AG04449 (cell line): ENCODE measurements around the gene PHF23.
A peak's percentile ranks its signal among the peaks of the same experiment; 100 is the strongest.

Experiments used
- CTCF ChIA-PET: fragments of 350-600 bp; formaldehyde crosslinking; extraction: SDS; loops from one replicate; lab custom pipeline; 2021; ENCODE audit warnings: antibody characterized with exemption; lab: Yijun Ruan, JAX
- POLR2A ChIA-PET: fragments of 400-600, 350-600 bp; formaldehyde crosslinking; extraction: SDS; loops from one replicate; lab custom pipeline; 2020; ENCODE audit warnings: antibody characterized with exemption, inconsistent platforms; lab: Yijun Ruan, JAX
- DNase-seq: peaks from one replicate; pipeline ENCODE4 v3.0.0-alpha.2; 2010; ENCODE audit warnings: low read depth, low spot score
- H3K4me3 ChIP-seq: 2 replicates; pipeline ENCODE4 v1.5.1; 2011; ENCODE audit warnings: low read depth, mild to moderate bottlenecking, control low read depth, low read length
- TF ChIP-seq, protein P1 (sequence below): IDR thresholded peaks from one replicate; pipeline ENCODE4 v1.5.1; 2011; ENCODE audit warnings: mild to moderate bottlenecking, moderate library complexity, low read length, control low read depth, inconsistent platforms; ENCODE audit not compliant: insufficient read depth; ENCODE audit errors: missing control alignments

Gene PHF23

DNA sequence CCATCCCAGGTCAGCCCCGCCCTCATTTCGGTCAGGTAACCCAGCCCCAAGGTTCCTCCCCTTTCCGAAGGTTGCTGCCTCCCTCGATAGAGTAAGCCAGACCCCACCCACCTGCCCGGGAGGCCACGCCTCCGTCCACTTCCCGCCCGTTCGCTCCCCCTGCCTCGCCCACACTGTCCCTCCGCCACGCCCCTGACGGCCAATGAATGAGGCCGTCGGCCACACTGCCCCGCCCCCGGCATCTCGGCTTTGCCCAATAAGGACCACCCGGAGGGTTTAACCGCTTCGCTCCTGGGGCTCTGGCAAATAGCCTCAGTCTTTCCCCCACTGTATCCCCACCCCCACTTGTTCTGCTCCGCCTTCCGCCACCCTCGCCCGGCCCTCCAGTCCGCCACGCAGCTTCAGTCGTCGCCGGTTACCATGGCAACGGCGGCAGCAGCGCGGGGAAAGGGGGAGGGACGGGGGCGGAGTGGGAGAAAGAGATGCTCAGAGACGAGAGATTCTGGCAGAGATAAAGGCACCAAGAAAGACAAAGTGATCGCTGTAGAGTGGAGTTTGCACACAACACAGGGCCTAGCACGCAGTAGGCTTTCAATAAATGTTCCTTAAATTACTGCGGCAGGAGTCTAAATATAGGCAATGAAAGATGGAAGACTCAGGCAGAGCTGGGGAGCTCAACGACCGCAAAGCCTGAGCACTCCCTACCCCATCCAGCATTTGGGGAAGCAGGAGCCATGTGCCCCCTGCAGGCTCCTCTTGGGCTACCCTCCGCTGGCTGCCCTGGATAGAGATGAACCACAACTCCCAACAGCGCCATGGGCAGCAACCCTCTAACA, 24.7 kb downstream of the PHF23 start:
- ChIA-PET POLR2A (interaction anchor here (1.2 kb wide), 1 partner anchor 23 kb away, joined by 3 read pairs; no protein-coding TSS in a partner anchor), CTCF (interaction anchor here (0.5 to 2.3 kb wide), 10 partner anchors 10 to 169 kb away, joined by 3 to 11 read pairs (median 4); partner anchors contain the start of genes CTDNEP1 and SLC2A4)
- DNase-seq: peak; percentile 67

DNA sequence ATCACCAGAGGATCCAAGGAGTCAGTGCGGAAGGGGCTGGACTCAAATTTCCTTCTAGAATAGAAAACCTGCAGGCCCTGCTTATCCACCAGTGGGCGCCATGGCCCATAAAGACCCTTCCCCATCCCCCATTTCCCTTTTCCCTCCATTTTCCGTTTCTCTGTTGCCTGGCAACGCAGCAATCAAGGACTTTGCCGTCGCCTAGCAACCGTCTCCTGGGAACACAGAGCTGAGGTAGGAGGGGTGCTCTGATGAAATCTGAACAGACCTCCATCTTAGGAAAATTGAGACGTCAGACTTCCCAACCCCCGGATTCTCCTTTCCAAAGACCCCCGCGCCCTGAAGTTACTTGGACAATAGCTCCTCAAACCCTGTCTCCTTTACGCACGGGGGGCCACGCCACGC, 25.4 kb downstream of the PHF23 start:
- ChIA-PET CTCF (interaction anchor here (0.7 to 2.3 kb wide), 8 partner anchors 11 to 168 kb away, joined by 3 to 11 read pairs (median 4); partner anchors contain the start of gene SLC2A4), POLR2A (interaction anchor here (1.2 kb wide), 1 partner anchor 23 kb away, joined by 3 read pairs; no protein-coding TSS in a partner anchor)
- TF ChIP-seq, protein P1, sequence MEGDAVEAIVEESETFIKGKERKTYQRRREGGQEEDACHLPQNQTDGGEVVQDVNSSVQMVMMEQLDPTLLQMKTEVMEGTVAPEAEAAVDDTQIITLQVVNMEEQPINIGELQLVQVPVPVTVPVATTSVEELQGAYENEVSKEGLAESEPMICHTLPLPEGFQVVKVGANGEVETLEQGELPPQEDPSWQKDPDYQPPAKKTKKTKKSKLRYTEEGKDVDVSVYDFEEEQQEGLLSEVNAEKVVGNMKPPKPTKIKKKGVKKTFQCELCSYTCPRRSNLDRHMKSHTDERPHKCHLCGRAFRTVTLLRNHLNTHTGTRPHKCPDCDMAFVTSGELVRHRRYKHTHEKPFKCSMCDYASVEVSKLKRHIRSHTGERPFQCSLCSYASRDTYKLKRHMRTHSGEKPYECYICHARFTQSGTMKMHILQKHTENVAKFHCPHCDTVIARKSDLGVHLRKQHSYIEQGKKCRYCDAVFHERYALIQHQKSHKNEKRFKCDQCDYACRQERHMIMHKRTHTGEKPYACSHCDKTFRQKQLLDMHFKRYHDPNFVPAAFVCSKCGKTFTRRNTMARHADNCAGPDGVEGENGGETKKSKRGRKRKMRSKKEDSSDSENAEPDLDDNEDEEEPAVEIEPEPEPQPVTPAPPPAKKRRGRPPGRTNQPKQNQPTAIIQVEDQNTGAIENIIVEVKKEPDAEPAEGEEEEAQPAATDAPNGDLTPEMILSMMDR: peak; percentile 34
- H3K4me3 ChIP-seq: peak overlapping the region; percentile 66
- no peak for DNase-seq

More for the DNA sequence above, 24.7 kb downstream of the PHF23 start:
- TF ChIP-seq, protein P1: peak; percentile 80
- H3K4me3 ChIP-seq: peak overlapping the region; percentile 66

DNA sequence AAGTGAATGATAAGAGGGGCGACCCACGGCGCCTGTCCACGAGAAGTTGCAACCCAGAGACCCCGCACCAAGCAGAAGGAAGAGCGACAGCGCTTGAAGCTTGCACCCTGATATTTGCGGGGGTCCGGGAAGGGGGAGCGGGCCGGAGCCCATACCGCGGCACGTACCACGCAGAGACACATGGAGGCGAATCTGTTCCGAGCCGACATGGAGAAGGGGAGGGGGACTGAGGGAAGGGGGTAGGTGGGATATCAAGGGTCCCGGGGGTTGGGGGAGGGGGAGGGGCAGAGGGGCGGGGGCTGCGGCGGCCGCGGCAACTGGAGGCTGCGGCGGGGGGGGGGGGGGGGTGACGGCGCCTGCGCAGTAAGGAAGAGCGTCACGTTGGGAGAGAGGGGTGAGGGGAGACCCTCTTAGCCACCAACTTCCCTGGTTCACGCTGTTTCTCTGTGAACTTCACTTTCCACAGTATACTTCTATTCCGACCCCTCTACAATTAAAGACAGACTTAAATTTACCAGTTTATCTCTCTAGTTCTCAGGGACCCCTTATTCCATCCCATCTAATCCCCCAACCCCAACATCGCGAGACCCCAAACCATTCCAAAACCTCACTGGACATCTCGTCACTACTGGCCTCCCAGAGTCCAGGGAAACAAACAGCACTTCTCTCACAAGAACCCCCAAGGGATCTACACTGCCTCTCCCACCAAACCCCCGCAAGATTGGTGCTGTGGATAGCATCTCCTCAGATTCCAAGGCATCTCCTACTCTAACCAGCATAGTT, 27.6 kb downstream of the PHF23 start:
- ChIA-PET POLR2A (no interaction called here), CTCF (no interaction called here)
- DNase-seq: no peak
- H3K4me3 ChIP-seq: no peak overlapping the region
- TF ChIP-seq, protein P1: no peak

DNA sequence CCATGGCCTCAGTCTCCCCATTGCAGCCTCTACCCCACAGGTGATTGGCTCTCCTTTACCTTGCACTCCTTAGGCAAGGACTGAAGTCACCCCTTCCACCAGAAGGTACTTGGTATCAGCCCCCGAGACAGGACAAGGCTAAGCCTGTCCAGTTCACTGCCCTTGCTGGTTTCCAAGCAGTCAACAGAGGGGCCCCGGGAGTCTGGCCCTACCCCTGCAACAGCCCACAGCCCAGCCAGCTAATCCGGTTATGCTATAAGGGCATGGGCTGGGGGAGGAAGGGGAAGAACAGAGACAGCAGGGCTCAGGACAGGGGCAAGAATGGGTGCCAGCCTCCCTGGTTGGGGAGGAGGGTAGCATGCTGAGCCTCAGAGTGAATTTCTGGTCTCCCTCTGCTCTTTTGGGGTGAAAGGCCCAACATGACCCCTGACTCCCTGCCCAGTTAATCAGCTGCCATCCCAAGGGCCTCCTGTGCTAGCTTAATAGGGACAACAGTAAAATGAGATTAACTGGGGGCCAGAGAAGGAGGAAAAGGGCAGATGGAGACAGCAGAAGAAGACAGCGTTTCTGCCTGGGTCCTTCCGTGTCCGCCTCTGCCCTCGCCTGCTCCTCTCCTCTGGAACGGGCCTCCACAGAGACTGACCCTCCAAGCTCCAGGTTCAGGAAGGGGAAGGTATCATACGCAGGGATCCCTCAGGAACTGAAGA, 30.4 kb downstream of the PHF23 start:
- ChIA-PET CTCF (no interaction called here), POLR2A (no interaction called here)
- TF ChIP-seq, protein P1: no peak
- no peak overlapping the region for H3K4me3 ChIP-seq
- DNase-seq: no peak

DNA sequence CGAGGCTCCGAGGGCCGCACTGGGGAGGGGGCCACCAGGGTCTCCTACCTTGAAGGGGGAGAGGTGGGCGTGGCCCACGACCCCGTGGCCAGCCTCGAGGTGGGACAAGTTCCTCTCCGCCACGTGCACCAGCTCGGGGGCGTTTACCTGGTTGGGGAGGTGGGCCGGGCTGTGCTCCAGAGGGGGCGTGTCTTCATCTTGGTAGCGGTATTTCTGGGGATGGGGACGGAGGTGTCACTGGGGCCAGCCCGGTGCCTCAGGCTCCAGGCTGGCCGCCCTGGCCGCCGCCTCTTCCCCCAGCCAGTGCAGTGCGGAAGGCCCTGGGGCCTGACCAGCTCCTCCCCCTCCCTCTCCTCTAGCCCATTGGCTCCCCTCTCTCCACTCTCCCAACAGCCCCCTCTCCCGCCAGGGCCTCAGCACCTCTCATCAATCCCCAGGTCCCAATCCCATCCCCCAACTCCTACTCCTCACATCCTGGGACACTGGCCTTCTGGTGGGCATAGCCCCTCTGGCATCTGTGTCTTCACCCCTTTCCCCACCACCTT, 31.2 kb downstream of the PHF23 start:
- ChIA-PET CTCF (interaction anchor here (1.2 kb wide), 1 partner anchor 163 kb away, joined by 4 read pairs; no protein-coding TSS in a partner anchor), POLR2A (no interaction called here)
- H3K4me3 ChIP-seq: no peak overlapping the region
- no peak for DNase-seq
- TF ChIP-seq, protein P1: no peak
